ENCODE results near the gene GSTM2.

The GSTM2 gene

GRCh38 chr1:109622137-109622892, 45.5 kb upstream of the GSTM2 start:
- H3K27ac ChIP-seq: no peak overlapping the region
- no peak for TF ChIP-seq CTCF (IDR thresholded peaks at IDR 0.05)
- TF ChIP-seq ZFX (IDR thresholded peaks at IDR 0.05; ENCODE audit: borderline replicate concordance): no peak

GRCh38 chr1:109622895-109623294, 45.0 kb upstream of the GSTM2 start:
- TF ChIP-seq CTCF (IDR thresholded peaks at IDR 0.05): no peak
- no peak overlapping the region for H3K27ac ChIP-seq

- TF ChIP-seq ZFX (IDR thresholded peaks at IDR 0.05; ENCODE audit: borderline replicate concordance) (no peak), CTCF (IDR thresholded peaks at IDR 0.05) (no peak)
- no peak overlapping the region for H3K27ac ChIP-seq
Measured at GRCh38 chr1:109623601-109624161, 44.2 kb upstream of the GSTM2 start.

- no peak for TF ChIP-seq CTCF (IDR thresholded peaks at IDR 0.05)
- no peak for TF ChIP-seq ZFX (IDR thresholded peaks at IDR 0.05; ENCODE audit: borderline replicate concordance)
- H3K27ac ChIP-seq: no peak overlapping the region
Measured at GRCh38 chr1:109624201-109625010, 43.5 kb upstream of the GSTM2 start.

GRCh38 chr1:109625176-109625575, 42.7 kb upstream of the GSTM2 start:
- H3K27ac ChIP-seq: no peak overlapping the region
- TF ChIP-seq ZFX (IDR thresholded peaks at IDR 0.05; ENCODE audit: borderline replicate concordance) (no peak), CTCF (IDR thresholded peaks at IDR 0.05) (no peak)

- TF ChIP-seq ZFX (IDR thresholded peaks at IDR 0.05; ENCODE audit: borderline replicate concordance) (no peak), CTCF (IDR thresholded peaks at IDR 0.05) (no peak)
- no peak overlapping the region for H3K27ac ChIP-seq
Measured at GRCh38 chr1:109625601-109626560, 42.0 kb upstream of the GSTM2 start.
